H9 (cell line): ENCODE data around the gene LGALS9. TPM values are rescaled to one million over a fixed set of nuclear protein-coding genes. Genes with fewer than 3 reads are reported as not detected.
"Not testable (repeated sequence)": the region's sequence is repeated elsewhere in the genome, so short reads cannot be mapped to it uniquely, and the experiment has no call there.

Experiments used
- DNase-seq: peaks from one replicate; pipeline ENCODE4 v3.0.0-alpha.2; 2017
- H2AFZ ChIP-seq: one replicate; pipeline ENCODE4 v1.6.1; 2013; ENCODE audit warnings: mild to moderate bottlenecking, low read length, control low read depth, moderate library complexity
- H2AK5ac ChIP-seq: 2 replicates; pipeline ENCODE4 v1.6.1; 2013; ENCODE audit warnings: low read length, control low read depth, mixed read lengths; ENCODE audit not compliant: insufficient read length
- H2BK120ac ChIP-seq: one replicate; pipeline ENCODE4 v1.6.1; 2013; ENCODE audit warnings: low read depth, mild to moderate bottlenecking, low read length, control low read depth, inconsistent platforms; ENCODE audit not compliant: poor library complexity, severe bottlenecking
- H2BK12ac ChIP-seq: 2 replicates; pipeline ENCODE4 v1.6.1; 2013; ENCODE audit warnings: low read length, control low read depth, mixed read lengths, low read depth; ENCODE audit not compliant: insufficient read length
- H2BK15ac ChIP-seq: 2 replicates; pipeline ENCODE4 v1.6.1; 2013; ENCODE audit warnings: low read depth, low read length, control low read depth
- H2BK20ac ChIP-seq: one replicate; pipeline ENCODE4 v1.6.1; 2013; ENCODE audit warnings: low read depth, mild to moderate bottlenecking, low read length, control low read depth, inconsistent platforms; ENCODE audit not compliant: poor library complexity, severe bottlenecking
- H2BK5ac ChIP-seq: 2 replicates; pipeline ENCODE4 v1.6.1; 2013; ENCODE audit warnings: low read length, control low read depth, mixed read lengths; ENCODE audit not compliant: insufficient read length
- H3K14ac ChIP-seq: 2 replicates; pipeline ENCODE4 v1.6.1; 2013; ENCODE audit warnings: low read length, control low read depth; ENCODE audit not compliant: insufficient read depth
- H3K18ac ChIP-seq: 2 replicates; pipeline ENCODE4 v1.6.1; 2013; ENCODE audit warnings: low read depth, mild to moderate bottlenecking, mixed read lengths, low read length, control low read depth; ENCODE audit not compliant: insufficient read length
- H3K23ac ChIP-seq: 2 replicates; pipeline ENCODE4 v1.6.1; 2013; ENCODE audit warnings: low read length, control low read depth, mixed read lengths, low read depth; ENCODE audit not compliant: insufficient read length
- H3K23me2 ChIP-seq: 2 replicates; pipeline ENCODE4 v1.6.1; 2013; ENCODE audit warnings: low read depth, mild to moderate bottlenecking, mixed read lengths, low read length, control low read depth; ENCODE audit not compliant: insufficient read length, poor library complexity, severe bottlenecking
- H3K27ac ChIP-seq: 2 replicates; pipeline ENCODE4 v1.5.1; 2013; ENCODE audit warnings: low read length, control low read depth, mixed read lengths, low read depth; ENCODE audit not compliant: insufficient read length
- H3K27me3 ChIP-seq: 2 replicates; pipeline ENCODE4 v1.6.1; 2013; ENCODE audit warnings: low read length, control low read depth, inconsistent platforms; ENCODE audit not compliant: insufficient read depth
- H3K4ac ChIP-seq: 2 replicates; pipeline ENCODE4 v1.6.1; 2013; ENCODE audit warnings: low read depth, mild to moderate bottlenecking, control low read depth, inconsistent platforms, low read length, moderate library complexity
- H3K4me1 ChIP-seq: 2 replicates; pipeline ENCODE4 v1.6.1; 2013; ENCODE audit warnings: low read length, control low read depth, inconsistent platforms; ENCODE audit not compliant: insufficient read depth
- H3K4me2 ChIP-seq: 2 replicates; pipeline ENCODE4 v1.6.1; 2013; ENCODE audit warnings: low read length, control low read depth, mixed read lengths; ENCODE audit not compliant: insufficient read length, insufficient read depth
- H3K56ac ChIP-seq: 2 replicates; pipeline ENCODE4 v1.6.1; 2013; ENCODE audit warnings: low read depth, mild to moderate bottlenecking, mixed read lengths, low read length, control low read depth; ENCODE audit not compliant: insufficient read length
- H3K79me1 ChIP-seq: 2 replicates; pipeline ENCODE4 v1.6.1; 2013; ENCODE audit warnings: low read depth, mild to moderate bottlenecking, moderate library complexity, low read length, control low read depth, inconsistent platforms; ENCODE audit not compliant: insufficient read depth, poor library complexity, severe bottlenecking
- H3K79me2 ChIP-seq: 2 replicates; pipeline ENCODE4 v1.6.1; 2013; ENCODE audit warnings: low read length, control low read depth, inconsistent platforms; ENCODE audit not compliant: insufficient read depth
- H3K9ac ChIP-seq: 2 replicates; pipeline ENCODE4 v1.6.1; 2013; ENCODE audit warnings: low read length, control low read depth, mixed read lengths; ENCODE audit not compliant: insufficient read length; ENCODE audit errors: extremely low read depth
- H3K9me3 ChIP-seq: one replicate; pipeline ENCODE4 v1.6.1; 2013; ENCODE audit warnings: low read depth, low read length, inconsistent platforms; ENCODE audit not compliant: control insufficient read depth
- H3T11ph ChIP-seq: one replicate; pipeline ENCODE4 v1.6.1; 2013; ENCODE audit warnings: mild to moderate bottlenecking, low read length, control low read depth, inconsistent platforms
- H4K20me1 ChIP-seq: one replicate; pipeline ENCODE4 v1.6.1; 2013; ENCODE audit not compliant: control insufficient read depth, insufficient read length, insufficient read depth
- H4K5ac ChIP-seq: 2 replicates; pipeline ENCODE4 v1.6.1; 2013; ENCODE audit warnings: low read depth, mild to moderate bottlenecking, mixed read lengths, low read length, control low read depth; ENCODE audit not compliant: insufficient read length
- H4K8ac ChIP-seq: replicated peaks from 2 replicates; pipeline ENCODE4 v1.6.1; 2013; ENCODE audit warnings: low read length, control low read depth, mixed read lengths, low read depth; ENCODE audit not compliant: insufficient read length
- H4K91ac ChIP-seq: 2 replicates; pipeline ENCODE4 v1.6.1; 2013; ENCODE audit warnings: low read depth, mild to moderate bottlenecking, moderate library complexity, mixed read lengths, low read length, control low read depth; ENCODE audit not compliant: insufficient read length
- H3K27ac Mint-ChIP-seq, 3 experiments: 2 replicates in 2 of 3; 3 replicates in 1 of 3; pipeline ENCODE4 v1.8.0; 2020 to 2021; ENCODE audit warnings: mixed read lengths in 3 of 3, mild to moderate bottlenecking in 1 of 3, moderate library complexity in 1 of 3
- H3K27me3 Mint-ChIP-seq: 2 replicates; pipeline ENCODE4 v1.8.0; 2021; ENCODE audit warnings: low read depth, mild to moderate bottlenecking, moderate library complexity, mixed read lengths
- H3K36me3 Mint-ChIP-seq, 3 experiments: 2 replicates in 2 of 3; 3 replicates in 1 of 3; pipeline ENCODE4 v1.8.0; 2020 to 2021; ENCODE audit warnings: low read depth in 3 of 3, mixed read lengths in 3 of 3; ENCODE audit not compliant: insufficient read depth in 1 of 3
- H3K4me1 Mint-ChIP-seq, 2 experiments: 2 replicates each; pipeline ENCODE4 v1.8.0; 2020; ENCODE audit warnings: mixed read lengths in 2 of 2
- H3K4me3 Mint-ChIP-seq, 2 experiments: 2 replicates in 1 of 2; 3 replicates in 1 of 2; pipeline ENCODE4 v1.8.0; 2020 to 2021; ENCODE audit warnings: mild to moderate bottlenecking in 2 of 2, mixed read lengths in 2 of 2, moderate library complexity in 1 of 2
- H3K9me3 Mint-ChIP-seq, 2 experiments: 2 replicates in 1 of 2; 3 replicates in 1 of 2; pipeline ENCODE4 v1.8.0; 2020; ENCODE audit warnings: mild to moderate bottlenecking in 2 of 2, mixed read lengths in 2 of 2, moderate library complexity in 1 of 2
- CTCF ChIP-seq: fragments of 200-600 bp; sonication (generic); conservative IDR thresholded peaks from 3 replicates; pipeline ENCODE4 v1.8.0; 2021; ENCODE audit warnings: antibody characterized with exemption, mild to moderate bottlenecking
- WGBS: extraction: QIAGEN DNeasy Blood & Tissue Kit; methylation state at CpG from one replicate; pipeline ENCODE4 v1.1.7; 2013; ENCODE audit warnings: missing lambda C conversion rate, low lambda C conversion rate, mixed read lengths; ENCODE audit not compliant: insufficient read length; ENCODE audit errors: extremely low coverage; 5-methylcytosine and 5-hydroxymethylcytosine counted together
- total RNA-seq: library from RNA; stranded (reverse); gene quantifications from 2 replicates; pipeline ENCODE4 v1.2.1, GENCODE V29; 2021

LGALS9 gene
- total RNA-seq, 1 experiment from 2014 or later: 2.5 TPM

GRCh38 chr17:27665549-27665948, 34.6 kb downstream of the LGALS9 start:
- Histone ChIP-seq H3K4me1 (no peaks in the 10 kb centered on the region), H4K5ac (no peak overlapping the region), H2BK120ac (no peak overlapping the region), H2BK15ac (no peak overlapping the region), H3K56ac (no peak overlapping the region), H3K18ac (no peak overlapping the region), H3K9me3 (no peaks in the 10 kb centered on the region), H4K91ac (no peak overlapping the region), H3K14ac (no peak overlapping the region; the same call in 1 of the 2 replicates), H3T11ph (no peak overlapping the region), H3K9ac (no peak overlapping the region), H3K27ac (no peak overlapping the region), H2BK20ac (no peak overlapping the region), H4K8ac (no peak overlapping the region), H3K4ac (no peak overlapping the region), H3K79me1 (no peaks in the 10 kb centered on the region), H3K23ac (no peak overlapping the region), H3K23me2 (peaks cover 3% of the 10 kb centered on the region), H2AFZ (no peak overlapping the region), H3K4me2 (no peak overlapping the region), H3K27me3 (no peaks in the 10 kb centered on the region), H2AK5ac (no peak overlapping the region), H4K20me1 (no peaks in the 10 kb centered on the region), H2BK12ac (no peak overlapping the region), H3K79me2 (no peaks in the 10 kb centered on the region), H2BK5ac (no peak overlapping the region)
- no peaks in the 10 kb centered on the region for H3K36me3 Mint-ChIP-seq
- no peak for TF ChIP-seq CTCF
- no peak overlapping the region for H3K4me3 Mint-ChIP-seq
- WGBS: no CpG with 5 or more reads among the region's 4 CpGs
- H3K9me3 Mint-ChIP-seq: no peaks in the 10 kb centered on the region; a peak in 1 of 5 replicates
- no peaks in the 10 kb centered on the region for H3K4me1 Mint-ChIP-seq
- peaks cover 3% of the 10 kb centered on the region; the same call in 1 of the 2 replicates for H3K27me3 Mint-ChIP-seq
- no peak for DNase-seq
- H3K27ac Mint-ChIP-seq: no peak overlapping the region; a peak in 1 of 7 replicates

GRCh38 chr17:27666270-27666669, 35.3 kb downstream of the LGALS9 start:
- H3K9me3 ChIP-seq, H2BK15ac ChIP-seq, H2AK5ac ChIP-seq, H3K4ac ChIP-seq, H3K27ac Mint-ChIP-seq, H3K9me3 Mint-ChIP-seq, H2BK20ac ChIP-seq, H2AFZ ChIP-seq, H3K36me3 Mint-ChIP-seq, DNase-seq, H3K18ac ChIP-seq, H3K14ac ChIP-seq, H3K23me2 ChIP-seq, H3K27ac ChIP-seq, H4K5ac ChIP-seq, H3K27me3 Mint-ChIP-seq, H3K79me2 ChIP-seq, H4K8ac ChIP-seq, H2BK5ac ChIP-seq, H3K56ac ChIP-seq, H3K9ac ChIP-seq, H3T11ph ChIP-seq, H3K4me2 ChIP-seq, H3K79me1 ChIP-seq, H4K91ac ChIP-seq, H3K4me3 Mint-ChIP-seq, H3K27me3 ChIP-seq, H2BK120ac ChIP-seq, H3K23ac ChIP-seq, H3K4me1 Mint-ChIP-seq, H4K20me1 ChIP-seq, H3K4me1 ChIP-seq, H2BK12ac ChIP-seq: not testable (repeated sequence)
- no CpG with 5 or more reads among the region's 6 CpGs for WGBS
